ENCODE results near the gene GIGYF2.

DNA sequence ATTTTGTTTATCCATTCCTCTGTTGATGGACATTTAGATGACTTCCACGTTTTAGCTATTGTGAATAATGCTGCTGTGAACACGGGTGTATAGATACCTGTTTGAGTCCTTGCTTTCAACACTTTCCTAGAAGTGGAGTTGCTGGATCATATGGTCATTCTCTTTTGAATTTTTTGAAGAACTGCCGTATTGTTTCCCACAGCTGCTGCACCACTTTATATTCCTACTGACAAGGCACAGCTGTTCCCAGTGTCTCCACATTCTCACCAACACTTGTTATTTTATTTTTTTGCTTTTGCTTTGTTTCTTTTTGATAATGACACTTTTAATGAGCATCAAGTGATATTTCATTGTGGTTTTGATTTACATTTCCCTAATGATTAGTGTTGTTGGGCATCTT lies 120.6 kb downstream of the GIGYF2 start:
- no peak for TF ChIP-seq POLR2A (IDR thresholded peaks at IDR 0.05)
- TF ChIP-seq, protein P1, sequence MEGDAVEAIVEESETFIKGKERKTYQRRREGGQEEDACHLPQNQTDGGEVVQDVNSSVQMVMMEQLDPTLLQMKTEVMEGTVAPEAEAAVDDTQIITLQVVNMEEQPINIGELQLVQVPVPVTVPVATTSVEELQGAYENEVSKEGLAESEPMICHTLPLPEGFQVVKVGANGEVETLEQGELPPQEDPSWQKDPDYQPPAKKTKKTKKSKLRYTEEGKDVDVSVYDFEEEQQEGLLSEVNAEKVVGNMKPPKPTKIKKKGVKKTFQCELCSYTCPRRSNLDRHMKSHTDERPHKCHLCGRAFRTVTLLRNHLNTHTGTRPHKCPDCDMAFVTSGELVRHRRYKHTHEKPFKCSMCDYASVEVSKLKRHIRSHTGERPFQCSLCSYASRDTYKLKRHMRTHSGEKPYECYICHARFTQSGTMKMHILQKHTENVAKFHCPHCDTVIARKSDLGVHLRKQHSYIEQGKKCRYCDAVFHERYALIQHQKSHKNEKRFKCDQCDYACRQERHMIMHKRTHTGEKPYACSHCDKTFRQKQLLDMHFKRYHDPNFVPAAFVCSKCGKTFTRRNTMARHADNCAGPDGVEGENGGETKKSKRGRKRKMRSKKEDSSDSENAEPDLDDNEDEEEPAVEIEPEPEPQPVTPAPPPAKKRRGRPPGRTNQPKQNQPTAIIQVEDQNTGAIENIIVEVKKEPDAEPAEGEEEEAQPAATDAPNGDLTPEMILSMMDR (IDR thresholded peaks at IDR 0.05) = no peak
